SU-DHL-6 (cell line): ENCODE results near the gene TMIE.

Source experiments
- H2AFZ ChIP-seq: fragments of 200-600 bp; sonication (generic); 2 replicates; pipeline ENCODE4 v1.6.1; 2014; ENCODE audit warnings: low read depth, mild to moderate bottlenecking, moderate library complexity, mixed read lengths, antibody characterized with exemption, low read length; ENCODE audit not compliant: severe bottlenecking
- H3F3A ChIP-seq: fragments of 200-600 bp; shearing (Covaris generic); 2 replicates; pipeline ENCODE4 v1.6.0; 2016; ENCODE audit warnings: antibody characterized with exemption, mild to moderate bottlenecking; ENCODE audit not compliant: insufficient read depth
- H3K27ac ChIP-seq: fragments of 200-600 bp; sonication (generic); 2 replicates; pipeline ENCODE4 v1.5.1; 2016; ENCODE audit warnings: low read depth, mild to moderate bottlenecking, low read length, moderate library complexity, mixed read lengths
- H3K27me3 ChIP-seq: fragments of 200-600 bp; sonication (generic), shearing (Covaris generic); 2 replicates; pipeline ENCODE4 v1.6.0; 2014; ENCODE audit warnings: mild to moderate bottlenecking, low read length
- H3K36me3 ChIP-seq: fragments of 200-600 bp; sonication (generic); 2 replicates; pipeline ENCODE4 v1.6.1; 2014; ENCODE audit warnings: mild to moderate bottlenecking, low read length, mixed read lengths
- H3K4me2 ChIP-seq: fragments of 300-600, 200-600 bp; shearing (Covaris generic), sonication (generic); 2 replicates; pipeline ENCODE4 v1.6.0; 2014; ENCODE audit warnings: low read length, low read depth, mild to moderate bottlenecking; ENCODE audit not compliant: poor library complexity, severe bottlenecking
- H3K4me3 ChIP-seq: fragments of 200-600 bp; sonication (generic); 2 replicates; pipeline ENCODE4 v1.5.1; 2014; ENCODE audit warnings: antibody characterized with exemption, low read length, mild to moderate bottlenecking, mixed read lengths; ENCODE audit not compliant: insufficient read depth, poor library complexity, severe bottlenecking
- H3K79me2 ChIP-seq: fragments of 200-600 bp; sonication (generic); 2 replicates; pipeline ENCODE4 v1.6.1; 2014; ENCODE audit warnings: mild to moderate bottlenecking, low read length, moderate library complexity; ENCODE audit not compliant: insufficient read depth
- H3K9ac ChIP-seq: fragments of 200-600 bp; sonication (generic); 2 replicates; pipeline ENCODE4 v1.7.0; 2014; ENCODE audit warnings: mild to moderate bottlenecking, low read length
- H3K9me2 ChIP-seq: fragments of 200-600 bp; sonication (generic); replicated peaks from 2 replicates; pipeline ENCODE4 v1.6.1; 2014; ENCODE audit warnings: low read length; ENCODE audit not compliant: insufficient read depth
- H3K9me3 ChIP-seq: fragments of 200-600 bp; sonication (generic); 2 replicates; pipeline ENCODE4 v1.6.1; 2014; ENCODE audit warnings: low read length, mixed read lengths; ENCODE audit not compliant: insufficient read depth
- H4K20me1 ChIP-seq: fragments of 200-600 bp; sonication (generic); 2 replicates; pipeline ENCODE4 v1.6.1; 2014; ENCODE audit warnings: low read depth, mild to moderate bottlenecking, antibody characterized with exemption, low read length, moderate library complexity, mixed read lengths
- EZH2phosphoT487 ChIP-seq: fragments of 200-600 bp; sonication (generic), shearing (Covaris generic); conservative IDR thresholded peaks from 2 replicates; pipeline ENCODE4 v1.6.1; 2018; ENCODE audit warnings: mild to moderate bottlenecking, antibody characterized with exemption, low read length, moderate library complexity, mixed read lengths
- TF ChIP-seq, protein P1 (sequence below): fragments of 200-600 bp; sonication (generic); IDR thresholded peaks from one replicate; pipeline ENCODE4 v1.5.1; 2017; ENCODE audit warnings: antibody characterized with exemption, mild to moderate bottlenecking, low read length, moderate library complexity; ENCODE audit not compliant: insufficient read depth, poor library complexity, severe bottlenecking

TMIE gene

DNA sequence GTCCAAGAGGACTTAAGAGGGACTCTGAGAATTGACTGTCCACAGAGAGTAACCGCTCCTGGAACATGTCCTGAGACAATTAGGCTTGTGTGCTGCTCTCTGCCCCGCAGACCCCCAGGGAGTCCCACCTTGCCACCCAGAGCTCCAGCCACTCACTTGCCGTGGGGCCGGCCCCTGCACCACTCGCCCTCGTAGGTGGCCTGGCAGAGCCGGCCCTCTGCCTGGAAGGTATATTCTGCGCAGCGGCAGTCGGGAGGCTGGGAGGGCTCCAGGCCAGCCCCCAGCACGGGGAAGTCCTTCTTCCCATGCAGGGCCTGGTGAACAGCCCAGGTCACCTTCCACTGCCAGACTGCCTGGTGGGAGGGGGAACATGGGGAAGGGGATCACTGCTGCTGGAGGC, 18.2 kb upstream of the TMIE start:
- H3F3A ChIP-seq: no peaks in the 10 kb centered on the region
- TF ChIP-seq EZH2phosphoT487: no peak
- TF ChIP-seq, protein P1, sequence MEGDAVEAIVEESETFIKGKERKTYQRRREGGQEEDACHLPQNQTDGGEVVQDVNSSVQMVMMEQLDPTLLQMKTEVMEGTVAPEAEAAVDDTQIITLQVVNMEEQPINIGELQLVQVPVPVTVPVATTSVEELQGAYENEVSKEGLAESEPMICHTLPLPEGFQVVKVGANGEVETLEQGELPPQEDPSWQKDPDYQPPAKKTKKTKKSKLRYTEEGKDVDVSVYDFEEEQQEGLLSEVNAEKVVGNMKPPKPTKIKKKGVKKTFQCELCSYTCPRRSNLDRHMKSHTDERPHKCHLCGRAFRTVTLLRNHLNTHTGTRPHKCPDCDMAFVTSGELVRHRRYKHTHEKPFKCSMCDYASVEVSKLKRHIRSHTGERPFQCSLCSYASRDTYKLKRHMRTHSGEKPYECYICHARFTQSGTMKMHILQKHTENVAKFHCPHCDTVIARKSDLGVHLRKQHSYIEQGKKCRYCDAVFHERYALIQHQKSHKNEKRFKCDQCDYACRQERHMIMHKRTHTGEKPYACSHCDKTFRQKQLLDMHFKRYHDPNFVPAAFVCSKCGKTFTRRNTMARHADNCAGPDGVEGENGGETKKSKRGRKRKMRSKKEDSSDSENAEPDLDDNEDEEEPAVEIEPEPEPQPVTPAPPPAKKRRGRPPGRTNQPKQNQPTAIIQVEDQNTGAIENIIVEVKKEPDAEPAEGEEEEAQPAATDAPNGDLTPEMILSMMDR: no peak
- no peak overlapping the region for H3K4me3 ChIP-seq
- H3K9ac ChIP-seq: no peak overlapping the region
- H3K36me3 ChIP-seq: no peaks in the 10 kb centered on the region
- no peak overlapping the region for H3K4me2 ChIP-seq
- no peak overlapping the region for H2AFZ ChIP-seq
- H3K27me3 ChIP-seq: no peaks in the 10 kb centered on the region
- no peaks in the 10 kb centered on the region for H3K79me2 ChIP-seq
- H3K9me3 ChIP-seq: no peaks in the 10 kb centered on the region
- no peaks in the 10 kb centered on the region for H4K20me1 ChIP-seq
- no peaks in the 10 kb centered on the region for H3K9me2 ChIP-seq
- H3K27ac ChIP-seq: no peak overlapping the region

DNA sequence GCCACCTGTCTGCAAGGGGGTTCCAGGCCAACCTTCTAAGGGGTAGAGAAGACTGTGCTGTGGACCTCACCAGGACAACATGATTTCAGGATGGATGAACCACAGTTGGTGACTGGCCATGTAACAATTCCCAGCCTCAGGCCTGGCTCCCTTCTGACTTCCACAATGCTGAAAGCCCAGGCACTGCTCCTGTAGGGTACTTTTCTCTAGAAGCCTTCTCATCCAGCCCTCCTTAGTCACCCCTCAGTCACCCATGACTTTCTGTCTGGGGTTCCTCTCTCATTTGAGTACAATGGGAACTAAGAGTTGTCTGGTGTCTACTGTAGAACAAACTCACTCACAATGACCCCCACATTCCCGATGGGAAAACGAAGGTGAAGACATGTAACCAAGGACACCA, 16.3 kb upstream of the TMIE start:
- Histone ChIP-seq H3K4me3 (no peak overlapping the region), H3K4me2 (no peak overlapping the region), H4K20me1 (no peaks in the 10 kb centered on the region), H3K27ac (no peak overlapping the region), H3K36me3 (no peaks in the 10 kb centered on the region), H3K79me2 (no peaks in the 10 kb centered on the region), H2AFZ (no peak overlapping the region), H3K27me3 (no peaks in the 10 kb centered on the region), H3K9me3 (no peaks in the 10 kb centered on the region), H3K9ac (no peak overlapping the region), H3F3A (no peaks in the 10 kb centered on the region), H3K9me2 (no peaks in the 10 kb centered on the region)
- no peak for TF ChIP-seq EZH2phosphoT487
- TF ChIP-seq, protein P1: no peak

DNA sequence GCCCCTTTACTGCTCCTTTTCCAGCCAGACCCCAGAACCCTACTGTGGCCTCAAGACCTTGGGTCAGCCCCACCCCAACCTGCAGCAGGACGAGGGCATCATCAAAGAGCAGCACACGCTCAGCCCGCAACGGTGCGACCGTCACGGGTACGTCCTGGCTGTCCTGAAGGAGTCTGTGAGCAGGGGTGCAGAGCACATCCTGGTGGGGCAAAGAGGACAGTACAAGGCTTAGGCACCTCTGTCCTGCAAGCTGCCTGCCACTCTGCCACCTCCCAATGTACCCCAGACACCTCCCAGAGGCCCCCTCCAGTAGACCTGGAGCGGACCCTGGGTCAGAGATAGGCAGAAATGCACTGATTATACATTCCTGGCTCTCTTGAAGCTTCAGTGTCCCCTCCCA, 15.7 kb upstream of the TMIE start:
- Histone ChIP-seq H3K27me3 (no peaks in the 10 kb centered on the region), H3K36me3 (no peaks in the 10 kb centered on the region), H3K9ac (no peak overlapping the region), H3K9me3 (no peaks in the 10 kb centered on the region), H3K9me2 (no peaks in the 10 kb centered on the region), H3F3A (no peaks in the 10 kb centered on the region), H3K27ac (no peak overlapping the region), H4K20me1 (no peaks in the 10 kb centered on the region), H3K79me2 (no peaks in the 10 kb centered on the region), H3K4me2 (no peak overlapping the region), H2AFZ (no peak overlapping the region), H3K4me3 (no peak overlapping the region)
- no peak for TF ChIP-seq EZH2phosphoT487
- TF ChIP-seq, protein P1: no peak

- Histone ChIP-seq H3K4me3 (no peak overlapping the region), H3K9ac (no peak overlapping the region), H2AFZ (no peak overlapping the region), H4K20me1 (no peaks in the 10 kb centered on the region), H3K9me3 (no peaks in the 10 kb centered on the region), H3F3A (no peaks in the 10 kb centered on the region), H3K4me2 (no peak overlapping the region), H3K27ac (no peak overlapping the region), H3K9me2 (no peaks in the 10 kb centered on the region), H3K36me3 (no peaks in the 10 kb centered on the region), H3K79me2 (no peaks in the 10 kb centered on the region), H3K27me3 (no peaks in the 10 kb centered on the region)
- TF ChIP-seq EZH2phosphoT487: no peak
- TF ChIP-seq, protein P1: no peak
Observed at GRCh38 chr3:46690798-46691197, 10.4 kb upstream of the TMIE start.
